LNCaP clone FGC (cell line): ENCODE results near the gene ARAF.
"Not testable (repeated sequence)": the region's sequence is repeated elsewhere in the genome, so short reads cannot be mapped to it uniquely, and the experiment has no call there.

Experiments
- DNase-seq: peaks from one replicate; pipeline ENCODE4 v3.0.0-alpha.2; 2011; ENCODE audit warnings: low read depth
- H3K4me3 ChIP-seq: 2 replicates; pipeline ENCODE4 v1.5.1; 2011; ENCODE audit warnings: mild to moderate bottlenecking, low read depth, low read length, control low read depth
- TF ChIP-seq, protein P1 (sequence below): IDR thresholded peaks from 2 replicates; pipeline ENCODE4 v1.5.1; 2012; ENCODE audit warnings: mild to moderate bottlenecking; ENCODE audit not compliant: control insufficient read depth, insufficient read depth; ENCODE audit errors: extremely low read depth

Gene ARAF

DNA sequence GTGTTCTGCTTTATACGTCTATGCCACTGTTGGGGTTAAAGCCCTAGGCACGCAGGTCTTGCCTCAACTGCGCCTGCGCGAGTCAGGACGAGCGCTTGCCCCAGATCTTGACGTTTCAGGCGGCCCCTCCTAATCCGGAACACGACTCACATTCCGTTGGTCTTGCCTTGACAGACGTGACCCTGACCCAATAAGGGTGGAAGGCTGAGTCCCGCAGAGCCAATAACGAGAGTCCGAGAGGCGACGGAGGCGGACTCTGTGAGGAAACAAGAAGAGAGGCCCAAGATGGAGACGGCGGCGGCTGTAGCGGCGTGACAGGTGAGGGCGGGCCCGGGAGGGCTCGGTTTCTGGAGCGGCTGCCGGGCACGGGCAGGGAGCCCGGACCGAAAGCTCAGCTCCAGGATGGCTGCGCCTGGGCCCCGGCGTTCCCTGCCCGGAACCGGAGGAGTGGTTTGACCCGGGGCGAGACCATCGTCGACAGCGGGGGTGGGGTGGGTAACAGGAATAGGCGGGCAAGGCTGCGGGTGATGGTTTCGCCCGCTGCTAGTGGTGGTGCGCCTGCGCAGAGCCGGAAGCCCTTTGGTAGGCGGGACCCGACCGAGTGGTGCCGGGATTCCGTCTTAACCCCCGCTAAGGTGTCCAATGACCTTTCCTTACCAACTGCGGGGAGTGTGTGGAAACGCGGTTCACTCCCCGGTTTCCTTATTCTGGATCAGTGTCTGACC is at the start of gene ARAF:
TSS of gene ARAF (plus strand) at position 272 of the 725 bp plus-strand sequence. CDS start 1,763 bp downstream, outside the sequence.
- TF ChIP-seq, protein P1, sequence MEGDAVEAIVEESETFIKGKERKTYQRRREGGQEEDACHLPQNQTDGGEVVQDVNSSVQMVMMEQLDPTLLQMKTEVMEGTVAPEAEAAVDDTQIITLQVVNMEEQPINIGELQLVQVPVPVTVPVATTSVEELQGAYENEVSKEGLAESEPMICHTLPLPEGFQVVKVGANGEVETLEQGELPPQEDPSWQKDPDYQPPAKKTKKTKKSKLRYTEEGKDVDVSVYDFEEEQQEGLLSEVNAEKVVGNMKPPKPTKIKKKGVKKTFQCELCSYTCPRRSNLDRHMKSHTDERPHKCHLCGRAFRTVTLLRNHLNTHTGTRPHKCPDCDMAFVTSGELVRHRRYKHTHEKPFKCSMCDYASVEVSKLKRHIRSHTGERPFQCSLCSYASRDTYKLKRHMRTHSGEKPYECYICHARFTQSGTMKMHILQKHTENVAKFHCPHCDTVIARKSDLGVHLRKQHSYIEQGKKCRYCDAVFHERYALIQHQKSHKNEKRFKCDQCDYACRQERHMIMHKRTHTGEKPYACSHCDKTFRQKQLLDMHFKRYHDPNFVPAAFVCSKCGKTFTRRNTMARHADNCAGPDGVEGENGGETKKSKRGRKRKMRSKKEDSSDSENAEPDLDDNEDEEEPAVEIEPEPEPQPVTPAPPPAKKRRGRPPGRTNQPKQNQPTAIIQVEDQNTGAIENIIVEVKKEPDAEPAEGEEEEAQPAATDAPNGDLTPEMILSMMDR: no peak
- peak; percentile 98 for DNase-seq
- H3K4me3 ChIP-seq: peak within 1 kb of the TSS; percentile 68

DNA sequence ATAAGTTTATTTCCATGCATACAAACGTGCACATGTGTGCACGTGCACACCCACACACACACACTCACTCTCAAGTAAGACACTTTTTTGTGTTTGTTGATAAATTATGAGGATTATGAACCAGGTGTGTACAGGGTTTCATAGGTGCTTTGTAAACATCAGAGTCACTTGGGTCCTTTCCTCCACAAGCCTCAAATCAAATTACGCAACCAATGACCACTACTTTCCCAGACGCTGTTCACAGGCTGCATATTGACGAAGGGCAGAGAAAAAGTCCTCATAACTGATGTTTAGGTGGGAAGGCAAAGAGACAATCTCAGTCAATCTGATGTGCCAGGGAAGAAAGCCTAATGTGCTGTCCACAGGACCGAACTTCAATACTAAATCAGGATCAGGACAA is 48.6 kb upstream of the ARAF start:
- not testable (repeated sequence) for DNase-seq, H3K4me3 ChIP-seq

DNA sequence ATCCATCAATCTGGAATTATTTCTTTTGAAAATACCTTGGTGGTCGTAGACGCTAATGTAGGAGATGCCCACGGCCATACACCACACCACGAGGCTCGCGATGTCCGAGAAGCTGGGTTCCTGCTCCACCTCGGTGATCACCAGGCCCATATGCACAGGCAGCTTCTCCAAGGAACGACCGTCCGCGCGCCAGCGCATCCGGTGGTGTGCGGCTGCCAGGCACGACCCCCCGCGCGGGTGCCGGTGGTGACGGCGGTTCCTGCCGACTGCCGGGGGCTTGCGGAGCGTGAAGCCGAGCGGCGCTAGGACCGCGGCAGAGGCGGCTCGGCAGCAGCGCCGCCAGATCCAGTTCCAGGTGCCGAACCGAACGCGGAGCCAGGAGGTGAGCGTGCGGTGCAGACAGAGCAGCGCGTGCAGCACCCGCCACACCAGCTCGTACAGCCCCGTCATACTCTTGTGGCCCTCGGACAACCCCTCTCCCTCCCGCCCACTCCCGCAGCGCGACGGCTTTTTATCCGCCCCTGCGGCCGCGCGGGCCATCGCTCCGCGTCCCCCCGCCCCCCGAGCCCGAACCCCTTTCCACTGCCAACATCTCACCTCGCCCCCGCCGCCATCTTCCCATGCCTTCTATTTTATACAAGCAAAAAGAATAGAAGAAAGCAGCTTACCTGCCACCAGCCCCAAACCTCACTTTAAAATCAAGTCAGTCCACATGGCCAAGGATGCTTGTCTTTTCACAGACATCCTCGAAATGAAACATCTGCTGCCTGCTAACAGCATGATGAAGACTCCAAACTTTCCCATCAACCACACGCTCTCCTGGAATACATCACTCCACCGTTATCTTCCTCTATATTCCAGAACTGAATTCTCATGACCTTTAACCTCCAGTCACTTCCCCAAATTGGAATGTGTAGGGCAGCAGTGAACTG is 47.7 kb upstream of the ARAF start:
- DNase-seq: not testable (repeated sequence)
- H3K4me3 ChIP-seq: peak overlapping the region; percentile 26

DNA sequence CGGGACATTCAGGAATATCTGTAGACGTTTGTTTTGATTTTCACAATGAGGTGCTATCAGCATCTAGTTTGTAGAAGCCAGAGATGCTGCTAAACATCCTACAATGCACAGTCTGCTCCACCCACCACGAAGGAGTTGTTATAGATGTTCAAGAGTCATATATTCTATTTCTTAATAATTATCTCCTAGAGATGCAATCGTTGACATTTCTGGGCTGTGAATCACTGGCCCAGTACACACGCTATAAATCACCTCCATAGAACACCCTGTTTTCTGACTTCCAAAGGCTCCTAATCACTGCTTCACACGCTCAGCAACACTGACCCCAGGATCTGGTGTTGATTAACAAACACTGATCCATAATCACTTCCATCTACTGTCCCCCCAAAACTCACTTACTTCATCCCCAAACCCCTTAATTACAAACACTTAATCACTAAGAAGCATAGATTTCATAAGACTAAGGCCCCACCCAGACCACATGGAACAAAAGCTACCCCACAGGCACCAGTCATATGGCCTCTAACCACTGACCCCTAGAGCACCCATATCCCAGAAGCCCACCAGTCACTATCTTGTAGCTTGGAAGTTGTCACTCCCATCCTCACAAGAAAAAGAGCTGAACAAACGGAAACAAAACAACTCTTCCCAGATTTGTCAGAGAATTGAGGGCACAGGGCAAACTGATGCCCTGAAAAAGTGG is 46.3 kb upstream of the ARAF start:
- DNase-seq: no peak

DNA sequence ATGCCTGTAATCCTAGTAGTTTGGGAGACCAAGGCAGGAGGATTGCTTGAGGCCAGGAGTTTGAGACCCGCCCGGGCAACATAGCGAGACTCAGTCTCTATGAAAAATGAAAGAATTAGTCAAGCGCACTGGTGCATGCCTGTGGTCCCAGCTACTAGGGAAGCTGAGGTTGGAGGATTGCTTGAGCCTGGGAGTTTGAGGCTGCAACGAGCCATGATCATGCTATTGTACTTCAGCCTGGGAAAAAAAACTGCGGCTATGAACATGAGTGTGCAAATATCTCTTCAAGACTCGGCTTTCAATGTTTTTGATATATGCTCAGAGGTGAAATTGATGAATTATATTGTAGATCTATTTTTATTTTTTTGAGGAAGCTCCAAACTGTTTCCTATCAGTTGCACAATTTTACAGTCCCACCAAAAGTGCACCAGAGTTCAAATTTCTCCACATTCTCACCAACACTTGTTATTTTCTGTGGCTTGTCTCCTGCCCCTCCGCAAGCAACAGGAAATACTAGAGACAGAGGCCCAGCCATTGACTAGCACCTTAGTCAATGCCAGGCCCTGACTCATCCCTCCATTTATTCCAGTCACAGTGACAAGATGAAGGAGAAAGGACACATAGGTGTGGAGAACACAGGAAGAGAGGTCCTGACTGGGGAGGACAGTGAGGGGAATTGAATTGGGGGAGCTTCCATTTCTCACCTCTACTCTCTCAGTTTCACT is 44.9 kb upstream of the ARAF start:
- DNase-seq: no peak
- TF ChIP-seq, protein P1: no peak
- no peak overlapping the region for H3K4me3 ChIP-seq

More for the DNA sequence above, 46.3 kb upstream of the ARAF start:
- H3K4me3 ChIP-seq: no peak overlapping the region
- TF ChIP-seq, protein P1: no peak

DNA sequence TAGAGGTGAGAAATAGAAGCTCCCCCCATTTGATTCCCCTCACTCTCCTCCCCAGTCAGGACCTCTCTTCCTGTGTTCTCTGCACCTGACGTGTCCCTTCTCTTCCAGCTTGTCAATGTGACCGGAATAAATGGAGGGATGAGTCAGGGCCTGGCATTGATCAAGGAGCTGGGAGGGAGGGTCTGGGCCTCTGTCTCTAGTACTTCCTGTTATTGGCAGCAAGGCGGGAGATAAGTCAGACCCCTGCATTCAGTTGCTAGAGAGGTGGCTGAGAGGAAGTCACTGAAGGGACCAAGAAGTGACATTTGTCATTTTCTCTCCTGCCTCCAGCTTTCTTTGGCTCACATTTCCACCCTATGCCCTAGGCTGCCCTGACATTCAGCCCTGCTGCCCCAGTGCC is 42.9 kb upstream of the ARAF start:
- TF ChIP-seq, protein P1: no peak
- no peak for DNase-seq
- H3K4me3 ChIP-seq: no peak overlapping the region

DNA sequence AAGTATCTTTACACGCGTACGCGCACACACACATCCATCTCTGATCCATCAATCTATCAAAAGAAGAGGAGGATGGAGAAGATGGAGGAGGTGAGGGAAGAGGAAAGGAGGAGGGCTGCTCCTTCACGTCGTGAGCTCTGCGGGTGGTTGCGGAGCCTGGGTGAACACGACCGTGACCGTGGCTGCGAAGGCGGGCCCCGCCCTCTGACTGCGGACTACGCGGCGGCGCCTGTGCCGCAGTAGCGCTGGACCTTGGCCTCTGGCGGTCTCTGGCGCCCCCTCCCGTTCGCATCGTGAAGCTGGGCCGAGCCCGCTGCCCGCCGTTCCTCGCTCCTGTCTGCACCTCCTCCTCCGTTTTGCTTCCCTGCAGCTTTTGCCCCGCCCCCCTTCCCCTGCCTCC is 37.7 kb upstream of the ARAF start:
- TF ChIP-seq, protein P1: peak; percentile 87
- peak; percentile 19 for DNase-seq
- H3K4me3 ChIP-seq: peak overlapping the region; percentile 56
